GM23338 (cell line): ENCODE measurements around the gene WDR26.
"Not testable (repeated sequence)": the region's sequence is repeated elsewhere in the genome, so short reads cannot be mapped to it uniquely, and the experiment has no call there.

Experiments
- CREB1 ChIP-seq: fragments of 250-450 bp; sonication (Bioruptor Pico); IDR thresholded peaks from 2 replicates; pipeline ENCODE4 v1.5.0; 2020; ENCODE audit warnings: low read depth, mild to moderate bottlenecking, moderate library complexity
- CTCF ChIP-seq, 2 experiments: fragments of 200-600 bp in 1 of 2; sonication (generic) in 1 of 2; conservative IDR thresholded peaks; 2 replicates each; pipeline versions ENCODE4 v1.5.1 to v1.6.1; 2016 to 2017; ENCODE audit warnings: antibody characterized with exemption in 2 of 2, low read depth in 2 of 2, mild to moderate bottlenecking in 2 of 2, moderate library complexity in 1 of 2
- EZH2 ChIP-seq: fragments of 200-600 bp; sonication (generic); IDR thresholded peaks from one replicate; pipeline ENCODE4 v1.8.0; 2017; ENCODE audit warnings: antibody characterized with exemption, mild to moderate bottlenecking, low read depth; ENCODE audit not compliant: unreplicated experiment
- NANOG ChIP-seq: IDR thresholded peaks from 2 replicates; pipeline ENCODE4 v1.6.1; 2016; ENCODE audit warnings: antibody characterized with exemption, borderline replicate concordance
- POLR2AphosphoS5 ChIP-seq: IDR thresholded peaks from 2 replicates; pipeline ENCODE4 v1.6.1; 2016; ENCODE audit warnings: antibody characterized with exemption, low read depth
- REST ChIP-seq: IDR thresholded peaks from one replicate; pipeline ENCODE4 v1.6.1; 2018; ENCODE audit warnings: antibody characterized with exemption; ENCODE audit not compliant: unreplicated experiment
- STAT1 ChIP-seq: IDR thresholded peaks from one replicate; pipeline ENCODE4 v1.6.1; 2016; ENCODE audit warnings: antibody characterized with exemption; ENCODE audit not compliant: unreplicated experiment
- ZNF462 ChIP-seq: fragments of 250-450 bp; sonication (Bioruptor Pico); IDR thresholded peaks from 2 replicates; pipeline ENCODE4 v1.5.0; 2020; ENCODE audit warnings: mild to moderate bottlenecking, moderate library complexity

- TF ChIP-seq STAT1; CTCF (conservative IDR thresholded peaks at IDR 0.05; ENCODE audit: low read depth in 2 of 2); CREB1 (CRISPR knock-in tag); REST; ZNF462; EZH2; NANOG; POLR2AphosphoS5: not testable (repeated sequence)
Observed at GRCh38 chr1:224480888-224481459, 46.4 kb upstream of the WDR26 start.
